CD4-positive, alpha-beta T cell treated with Interleukin-4 for 1 hour (primary cell): ENCODE results near the gene TREM2.
"Not testable (repeated sequence)": the region's sequence is repeated elsewhere in the genome, so short reads cannot be mapped to it uniquely, and the experiment has no call there.

Experiments used
- DNase-seq, 2 donors: peaks; one replicate each; pipeline ENCODE4 v3.0.0-alpha.2; 2020 to 2022

TREM2 gene

DNA sequence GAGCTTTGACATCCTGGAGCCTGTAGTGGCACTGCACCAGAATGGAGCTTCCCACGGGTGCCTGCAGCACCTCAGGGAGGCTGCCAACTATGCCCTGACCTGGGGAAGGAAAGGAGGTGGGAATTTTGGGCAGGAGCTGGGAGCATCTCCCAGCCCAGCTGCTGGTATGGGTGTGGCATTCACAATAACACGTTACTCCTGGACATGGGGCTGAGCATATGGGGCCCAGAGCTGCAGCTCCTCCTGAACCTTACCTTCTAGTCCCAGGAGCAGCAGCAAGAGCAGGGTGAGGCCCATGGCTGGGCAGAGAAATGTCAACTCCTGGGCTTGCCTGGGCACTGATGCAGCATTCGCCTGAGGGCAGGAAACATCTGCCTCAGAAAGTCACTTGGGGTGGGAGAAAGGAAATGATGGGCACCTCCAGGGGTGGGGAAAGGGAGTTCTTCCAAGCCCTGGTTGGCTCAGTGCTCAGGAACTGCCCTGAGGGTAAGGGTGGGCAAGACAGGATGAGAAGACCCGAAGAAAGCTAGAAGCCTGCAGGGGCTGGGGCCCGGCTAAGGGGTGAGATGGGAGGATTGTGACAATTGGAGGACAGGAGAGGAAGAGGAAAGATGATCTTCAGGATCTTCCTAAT is 8.8 kb downstream of the TREM2 start, which contains the start of gene TREML1:
Gene TREML1 (minus strand): TSS at position 356 of the 634 bp plus-strand sequence. CDS start 59 bp downstream, at position 297.
- no peak for DNase-seq

DNA sequence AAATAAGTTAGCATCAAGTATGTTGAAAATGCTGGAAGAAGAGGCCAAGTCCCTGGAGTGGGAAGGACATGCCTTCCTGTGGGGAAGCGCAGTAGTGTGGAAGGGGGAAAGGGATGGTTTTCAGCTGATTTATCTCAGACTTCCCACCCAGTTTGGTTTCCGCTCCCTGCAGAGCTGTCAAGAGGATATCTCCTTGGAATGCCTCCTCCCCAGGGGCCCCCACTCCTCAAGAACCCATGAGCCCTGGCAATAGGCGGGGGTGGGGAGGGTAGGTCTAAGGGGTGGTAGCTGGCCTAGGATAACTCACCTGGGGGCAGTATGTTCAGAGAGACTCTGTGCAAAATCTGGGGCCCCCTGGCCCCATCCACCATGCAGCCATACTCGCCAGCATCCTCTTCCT is 9.5 kb downstream of the TREM2 start:
- no peak for DNase-seq

DNA sequence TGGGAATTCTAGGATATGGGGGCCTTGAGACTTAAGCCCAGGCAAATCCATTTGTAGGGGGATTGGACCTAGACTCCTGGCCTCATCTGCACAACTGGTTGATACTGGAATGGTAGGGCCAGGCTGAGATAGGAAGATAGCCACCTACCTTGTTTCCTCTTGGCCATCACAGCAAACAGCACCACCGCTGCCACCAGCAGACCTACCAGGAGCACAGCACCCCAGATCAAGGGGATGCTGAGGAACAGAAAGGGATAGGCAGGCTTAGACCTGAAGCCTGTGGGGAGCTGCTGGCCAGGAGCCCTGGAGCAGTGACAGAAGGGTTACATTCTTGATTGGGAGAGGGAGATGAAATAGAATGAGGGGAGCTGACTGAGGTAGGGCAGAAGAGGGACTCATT is 12.2 kb downstream of the TREM2 start:
- no peak for DNase-seq

DNA sequence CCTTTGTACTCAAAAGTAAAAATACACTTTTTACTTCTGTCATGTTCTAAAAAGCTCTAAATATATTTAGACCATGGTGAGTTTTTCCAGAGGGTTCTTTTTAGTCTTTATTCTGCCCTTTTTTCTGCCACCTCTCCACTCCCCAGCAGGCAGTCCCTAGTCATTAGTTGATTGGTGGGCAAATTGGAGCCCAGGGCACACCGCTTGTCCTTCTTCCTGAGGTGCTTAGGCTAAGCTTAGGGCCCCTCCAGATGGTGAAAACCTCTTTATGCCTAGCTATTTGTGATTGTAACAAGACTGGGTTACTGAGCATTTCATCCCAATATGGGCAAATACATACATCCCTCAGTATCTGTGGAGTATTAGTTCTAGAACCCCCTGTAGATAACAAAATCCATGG is 15.0 kb downstream of the TREM2 start:
- DNase-seq, result no peak

DNA sequence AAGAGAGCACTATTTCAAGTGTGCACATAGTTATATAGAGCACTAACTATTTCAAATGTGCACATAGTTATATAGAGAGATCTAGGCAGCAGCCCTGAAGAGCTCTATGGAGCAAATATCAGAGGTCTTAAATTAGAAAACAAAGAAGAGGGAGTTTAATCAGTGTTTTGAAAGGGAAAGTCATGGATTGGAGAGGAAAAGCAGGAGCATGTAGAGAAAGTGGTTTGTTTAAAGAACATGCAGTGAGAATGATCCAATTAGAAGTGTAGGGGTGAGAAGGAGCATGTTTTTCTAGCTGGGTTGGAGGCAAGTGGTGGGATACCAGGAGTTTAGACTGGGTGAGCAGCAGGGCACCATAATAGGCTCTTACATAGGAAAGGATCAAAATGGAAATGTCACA is 26.0 kb downstream of the TREM2 start:
- no peak for DNase-seq

DNA sequence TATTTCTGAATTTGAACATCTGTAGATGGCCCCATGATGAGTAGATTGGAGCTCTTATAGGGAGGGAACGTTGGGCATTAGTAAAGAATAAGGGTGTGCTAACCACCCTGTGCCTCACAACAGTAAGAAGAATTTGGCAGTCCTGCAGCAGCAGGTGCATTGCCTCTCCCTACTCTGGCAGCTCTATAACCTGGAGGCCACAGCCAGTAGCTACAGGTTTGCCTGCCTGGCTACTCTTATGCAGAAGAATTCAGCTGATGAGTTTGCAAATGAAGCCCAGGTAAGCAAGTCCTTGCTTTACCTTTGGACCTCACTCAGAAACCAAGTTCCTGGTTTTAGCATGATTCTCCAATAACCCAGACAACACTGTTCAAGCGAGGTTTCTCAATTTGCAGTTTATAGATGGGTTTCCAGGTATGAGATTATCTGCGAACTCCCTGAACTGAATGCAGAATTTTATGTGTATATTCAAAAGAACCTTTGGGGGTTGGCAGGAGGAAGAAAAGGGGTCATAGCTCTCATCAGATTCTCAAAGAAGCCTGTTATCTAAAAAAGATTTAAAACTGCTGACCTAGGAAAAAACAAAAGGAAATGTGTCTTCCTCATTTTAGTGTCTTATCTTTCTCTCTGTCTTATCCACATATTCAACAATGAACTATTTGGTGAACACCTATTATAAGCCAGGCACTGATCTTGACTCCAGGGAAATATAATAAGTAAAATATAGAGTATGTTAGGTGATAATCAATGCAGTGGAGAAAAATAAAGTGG is 27.7 kb downstream of the TREM2 start:
- DNase-seq, result no peak

DNA sequence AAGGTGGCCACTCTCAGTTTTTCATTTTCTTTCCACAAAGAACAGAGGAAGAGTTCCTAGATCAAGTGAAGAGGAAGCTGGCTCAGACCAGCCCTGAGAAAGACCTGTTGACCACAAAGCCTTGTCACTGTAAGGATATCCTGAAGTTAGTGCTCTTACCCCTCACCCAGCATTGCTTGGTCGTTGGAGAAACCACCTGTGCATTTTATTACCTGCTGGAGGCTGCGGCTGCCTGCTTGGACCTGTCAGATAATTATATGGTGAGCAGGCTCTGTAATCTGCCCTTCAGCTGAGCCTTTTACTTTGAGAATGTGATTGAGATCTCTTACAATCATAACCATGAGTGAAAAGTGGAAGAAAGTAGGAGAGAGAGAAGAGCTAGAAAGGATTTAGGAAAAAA is 30.7 kb downstream of the TREM2 start:
- DNase-seq, result no peak

DNA sequence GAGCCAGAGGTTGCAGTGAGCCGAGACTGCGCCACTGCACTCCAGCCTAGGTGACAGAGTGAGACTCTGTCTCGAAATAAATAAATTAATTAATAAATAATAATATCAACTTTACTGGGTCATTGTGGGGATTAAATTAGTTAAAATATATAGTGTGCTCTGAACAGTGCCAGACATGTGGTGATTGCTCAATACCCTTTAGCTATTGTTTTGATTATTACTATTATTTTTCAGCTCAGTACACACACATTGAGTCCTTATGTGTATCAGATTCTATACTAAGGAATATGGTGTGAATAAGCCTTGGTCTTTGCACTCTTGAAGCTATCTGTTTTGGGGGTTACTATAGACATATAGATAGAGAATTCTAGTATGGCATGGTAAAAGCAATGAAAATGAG is 37.6 kb downstream of the TREM2 start:
- DNase-seq, result no peak

DNA sequence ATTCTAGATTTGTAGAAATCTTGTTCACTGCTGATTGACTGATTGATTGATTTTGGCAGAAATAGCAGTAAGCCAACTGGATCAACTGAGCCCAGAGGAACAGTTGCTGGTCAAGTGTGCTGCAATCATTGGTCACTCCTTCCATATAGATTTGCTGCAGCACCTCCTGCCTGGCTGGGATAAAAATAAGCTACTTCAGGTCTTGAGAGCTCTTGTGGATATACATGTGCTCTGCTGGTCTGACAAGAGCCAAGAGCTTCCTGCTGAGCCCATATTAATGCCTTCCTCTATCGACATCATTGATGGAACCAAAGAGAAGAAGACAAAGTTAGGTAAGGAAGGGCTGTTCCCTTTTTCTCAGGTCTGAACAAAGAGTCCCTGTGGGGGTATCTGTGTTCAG is 40.0 kb downstream of the TREM2 start:
- DNase-seq, result no peak

DNA sequence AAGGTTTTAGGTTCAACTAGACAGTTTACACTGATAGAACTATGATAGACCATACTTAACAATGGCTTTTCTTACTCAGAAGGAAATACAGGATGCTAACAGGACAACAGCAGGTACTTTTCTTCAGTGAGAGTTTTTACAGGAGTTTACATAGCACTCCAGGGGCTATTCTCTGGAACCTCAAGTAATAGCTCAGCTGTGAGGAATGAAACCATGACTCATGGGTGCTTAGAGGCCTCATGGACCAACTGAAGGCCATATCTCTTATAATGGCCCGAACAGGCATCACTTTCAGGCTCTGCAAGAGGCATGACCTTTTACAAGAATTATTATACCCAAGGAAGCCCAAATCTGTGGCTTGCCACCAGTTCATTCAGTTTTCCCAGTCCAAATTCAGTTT is 40.5 kb downstream of the TREM2 start:
- DNase-seq, result no peak

DNA sequence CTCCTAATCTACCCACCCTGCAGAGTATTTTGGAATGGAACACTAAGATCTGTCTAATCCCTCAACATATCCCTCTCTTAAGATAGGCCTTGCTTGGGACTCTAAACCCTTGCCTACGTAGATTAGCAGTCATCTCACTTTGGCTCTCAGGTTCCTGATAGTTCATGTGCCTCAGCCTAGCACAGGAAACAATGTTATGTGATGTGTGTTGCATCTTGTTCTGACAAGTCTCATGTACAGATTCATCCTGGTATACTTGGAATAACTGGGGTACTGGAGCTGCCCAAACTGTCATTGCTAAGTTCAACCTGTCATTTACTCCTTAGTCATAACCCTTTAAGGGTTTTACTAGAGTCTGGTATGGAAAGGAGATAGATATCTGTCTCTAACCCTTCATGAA is 42.9 kb downstream of the TREM2 start:
- no peak for DNase-seq

DNA sequence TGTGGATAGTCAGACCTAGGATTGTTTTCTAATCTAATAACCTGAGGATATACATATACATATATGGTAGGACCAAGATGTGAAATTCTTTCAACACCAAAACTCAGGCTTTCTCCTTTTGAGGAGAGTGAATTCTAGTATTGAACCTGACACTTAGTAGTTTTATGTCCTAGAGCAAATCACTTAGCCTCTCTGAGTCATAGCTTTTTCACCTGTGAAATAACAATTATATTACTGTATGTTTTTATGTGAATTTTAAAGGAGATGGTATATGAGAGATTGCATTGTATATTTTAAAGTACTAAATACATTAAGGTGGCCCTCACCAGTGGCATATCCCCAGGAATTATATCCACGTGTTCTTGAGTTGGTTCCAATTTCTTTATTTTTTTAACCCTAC is 43.4 kb downstream of the TREM2 start:
- DNase-seq, result no peak

DNA sequence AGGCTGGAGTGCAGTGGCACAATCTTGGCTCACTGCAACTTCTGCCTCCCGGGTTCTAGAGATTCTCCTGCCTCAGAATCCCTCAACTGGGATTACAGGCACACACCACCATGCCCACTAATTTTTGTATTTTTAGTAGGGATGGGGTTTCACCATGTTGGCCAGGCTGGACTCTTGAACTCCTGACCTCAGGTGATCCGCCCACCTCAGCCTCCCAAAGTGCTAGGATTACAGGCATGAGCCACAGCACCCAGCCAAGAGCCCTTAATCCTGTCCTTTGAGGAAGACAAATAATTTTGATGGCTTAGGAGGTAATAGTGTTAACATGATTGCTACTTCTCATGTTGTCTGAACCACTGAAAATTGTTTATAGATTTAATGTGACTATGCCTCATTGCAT is 47.9 kb downstream of the TREM2 start:
- not testable (repeated sequence) for DNase-seq

DNA sequence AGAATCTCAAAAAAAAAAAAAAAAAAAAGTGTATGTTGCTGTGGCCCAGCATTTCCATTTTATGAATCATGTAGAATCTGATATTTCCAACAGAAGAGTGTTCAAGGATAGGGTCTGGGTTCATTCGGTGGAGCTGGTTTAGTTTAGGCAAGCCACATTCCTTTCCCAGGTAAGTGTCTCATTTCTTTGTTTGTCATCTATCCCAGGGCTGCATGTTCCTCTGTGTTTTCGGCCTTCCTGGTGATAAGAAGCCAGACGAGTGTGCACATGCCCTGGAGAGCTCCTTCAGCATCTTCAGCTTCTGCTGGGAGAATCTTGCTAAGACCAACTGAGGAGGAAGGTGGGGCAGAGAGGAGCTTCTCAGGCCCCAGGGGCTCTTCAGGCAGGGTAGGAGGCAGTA is 51.9 kb downstream of the TREM2 start:
- no peak for DNase-seq
